ENCODE results near the gene SURF2.

GRCh38 chr9:133333011-133333410 is 23.3 kb upstream of the SURF2 start:
- TF ChIP-seq CTCF (IDR thresholded peaks at IDR 0.05) (no peak), POLR2A (IDR thresholded peaks at IDR 0.05) (no peak)
